Embryonic facial prominence (tissue), 1 donor: ENCODE results near the gene TMEM161A.
"Not testable (repeated sequence)": the region's sequence is repeated elsewhere in the genome, so short reads cannot be mapped to it uniquely, and the experiment has no call there.

ENCODE experiments used
- DNase-seq: peaks from one replicate; pipeline ENCODE4 v3.0.0-alpha.2; 2016; ENCODE audit errors: extremely low spot score

TMEM161A gene

GRCh38 chr19:19122902-19123301, 15.4 kb downstream of the TMEM161A start:
- DNase-seq: no peak

DNA sequence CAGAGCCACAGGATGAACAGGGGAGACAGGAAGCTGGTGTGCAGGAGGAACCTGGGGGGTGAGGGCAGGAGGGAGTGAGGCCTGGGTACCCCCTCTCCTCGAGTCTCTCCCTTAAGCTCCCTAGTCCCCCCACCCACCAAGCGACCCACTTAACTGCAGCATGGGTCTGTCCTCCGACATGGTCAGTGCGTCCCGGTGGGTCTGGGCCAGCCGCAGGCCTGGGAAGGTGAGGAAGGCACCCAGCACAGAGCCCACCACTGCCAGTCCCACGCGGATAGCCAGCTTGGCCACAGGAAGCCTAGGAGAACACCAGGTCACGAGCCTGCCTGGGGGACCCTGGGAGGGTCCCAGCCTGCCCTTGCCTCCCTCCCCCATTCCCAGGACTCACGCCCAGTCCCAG, 16.9 kb downstream of the TMEM161A start:
- DNase-seq: no peak

- peak; percentile 22 for DNase-seq
Measured at GRCh38 chr19:19120308-19121231, 17.7 kb downstream of the TMEM161A start.

DNA sequence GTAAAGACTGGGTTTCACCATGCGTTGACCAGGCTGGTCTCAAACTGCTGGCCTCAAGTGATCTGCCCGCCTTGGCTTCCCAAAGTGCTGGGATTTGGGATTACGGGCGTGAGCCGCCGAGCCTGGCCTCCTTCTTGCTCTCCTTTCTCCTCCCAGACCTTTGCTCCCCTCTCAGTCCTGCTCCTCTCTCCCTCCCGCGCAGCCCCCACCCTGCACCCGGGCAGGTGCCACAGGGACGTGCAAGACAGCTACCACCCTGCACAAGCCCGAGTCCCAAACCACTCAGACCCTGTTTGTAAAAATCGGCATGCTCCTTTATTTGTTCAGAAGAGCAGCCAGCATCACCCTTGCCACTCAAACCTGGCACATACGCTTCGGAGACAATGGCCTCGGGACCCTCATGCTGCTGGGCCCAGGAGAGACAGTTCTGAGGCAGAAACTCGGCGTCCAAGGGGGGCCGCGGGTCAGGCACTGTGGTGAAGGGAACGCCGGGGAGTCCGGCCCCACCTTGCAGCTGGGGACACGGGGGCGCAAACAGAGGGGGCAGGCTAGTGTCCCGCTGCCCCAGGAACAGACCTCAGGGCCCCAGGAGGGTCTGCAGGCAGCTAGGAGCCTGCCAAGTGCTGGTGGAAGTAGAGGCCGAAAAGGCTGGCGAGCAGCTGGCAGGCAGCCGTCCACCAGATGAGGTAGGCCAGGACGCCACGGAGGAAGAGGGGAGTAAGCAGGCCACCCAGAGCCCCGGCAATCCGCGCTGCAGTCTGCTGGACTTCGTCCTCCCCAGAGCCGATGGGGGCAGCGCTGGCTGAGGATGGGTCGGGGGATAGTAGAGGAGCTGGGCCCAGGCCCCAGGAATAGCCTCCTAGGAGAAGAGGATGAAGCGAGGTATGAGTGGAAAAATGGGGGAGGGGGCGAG, 18.7 kb downstream of the TMEM161A start:
- DNase-seq: no peak

GRCh38 chr19:19115954-19116353, 22.3 kb downstream of the TMEM161A start:
- DNase-seq: no peak

DNA sequence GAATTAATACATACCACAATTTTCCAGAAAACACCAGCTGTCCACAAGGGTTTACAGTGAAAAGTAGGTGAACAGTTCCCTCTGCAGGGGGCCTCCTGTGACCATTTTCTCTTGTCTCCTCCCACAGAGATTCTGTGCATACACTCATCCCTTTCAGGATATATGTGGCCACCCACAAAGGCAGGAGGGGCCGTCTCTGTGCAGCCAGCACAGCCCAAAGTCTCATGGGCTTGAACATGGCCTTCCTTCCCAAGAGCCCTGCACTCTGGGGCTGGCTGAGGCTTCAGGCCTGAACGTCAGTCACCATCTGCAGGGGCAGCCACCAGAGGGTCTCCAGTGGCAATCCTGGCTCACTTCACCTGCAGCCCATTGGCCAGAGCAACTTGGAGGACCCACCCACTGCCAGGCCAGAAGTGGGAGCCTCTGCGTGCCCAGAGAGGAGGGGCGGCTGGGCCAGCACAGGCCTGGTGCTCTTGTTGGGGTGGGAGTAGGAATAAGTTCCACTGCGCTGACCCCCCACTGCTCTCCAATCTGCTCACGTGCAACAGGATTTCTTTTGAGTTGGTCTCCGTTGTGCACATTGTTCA, 25.1 kb downstream of the TMEM161A start:
- no peak for DNase-seq

GRCh38 chr19:19111967-19112580, 26.2 kb downstream of the TMEM161A start:
- no peak for DNase-seq

DNA sequence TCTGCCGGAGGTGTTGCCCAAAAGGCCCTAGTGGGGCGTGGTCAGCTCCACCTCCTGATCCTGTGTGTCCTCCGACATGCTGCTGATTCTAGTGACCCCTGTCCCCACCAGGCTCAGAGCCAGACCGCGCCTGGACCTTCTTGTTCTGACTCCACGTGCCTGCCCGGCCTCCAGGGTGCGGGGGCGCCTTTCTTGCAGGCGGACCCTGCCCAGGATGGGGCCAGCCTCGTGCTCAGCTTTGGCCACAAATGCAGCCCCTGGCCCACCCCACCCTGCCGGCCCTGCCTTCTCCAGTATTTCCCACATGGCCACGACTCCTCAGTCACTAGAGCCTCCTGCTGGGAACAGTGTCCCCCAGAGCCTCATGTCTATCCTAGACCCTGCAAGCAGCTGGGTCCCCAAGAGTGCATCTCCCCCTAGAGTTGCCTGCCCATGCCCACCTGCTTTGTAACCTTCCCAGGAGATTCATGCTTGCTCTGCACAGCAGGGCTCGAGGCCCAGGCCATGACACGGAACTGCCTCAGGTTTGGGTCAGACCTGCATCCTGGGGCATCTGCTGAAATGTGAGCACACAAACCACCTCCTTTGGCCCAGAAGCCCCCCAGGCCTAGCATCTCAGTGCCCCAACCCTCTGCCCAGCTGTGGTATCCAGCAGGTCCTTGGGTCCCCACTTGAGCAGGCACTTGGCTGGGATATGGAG, 27.0 kb downstream of the TMEM161A start:
- DNase-seq: no peak

DNA sequence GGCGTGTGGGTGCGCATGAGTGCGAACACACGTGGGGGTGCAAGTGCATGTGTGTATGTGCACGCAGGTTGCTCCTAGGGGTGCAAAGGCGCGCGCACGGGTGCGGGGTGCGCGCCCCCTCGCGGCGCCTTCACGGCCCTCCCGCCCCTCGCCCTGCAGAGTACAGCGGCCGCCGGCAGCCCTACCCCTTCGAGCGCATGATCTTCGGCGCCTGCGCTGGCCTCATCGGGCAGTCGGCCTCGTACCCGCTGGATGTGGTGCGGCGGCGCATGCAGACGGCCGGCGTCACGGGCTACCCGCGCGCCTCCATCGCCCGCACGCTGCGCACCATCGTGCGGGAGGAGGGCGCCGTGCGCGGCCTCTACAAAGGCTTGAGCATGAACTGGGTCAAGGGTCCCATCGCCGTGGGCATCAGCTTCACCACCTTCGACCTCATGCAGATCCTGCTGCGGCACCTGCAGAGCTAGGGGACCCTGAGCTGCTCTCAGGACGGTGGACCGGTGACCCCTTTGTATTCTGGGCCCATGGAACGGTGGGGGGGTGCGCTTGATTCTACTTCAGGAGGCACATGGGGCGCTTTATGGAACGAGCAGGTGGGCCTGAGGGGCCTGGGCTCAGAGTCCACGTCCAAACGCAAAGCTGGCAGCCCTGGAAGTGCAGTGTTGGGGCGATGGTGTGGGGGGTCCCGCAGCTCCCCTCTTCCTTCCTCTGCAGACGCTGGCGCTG, 27.7 kb downstream of the TMEM161A start:
- DNase-seq: no peak

- DNase-seq: no peak
Measured at GRCh38 chr19:19109601-19110000, 28.7 kb downstream of the TMEM161A start.

DNA sequence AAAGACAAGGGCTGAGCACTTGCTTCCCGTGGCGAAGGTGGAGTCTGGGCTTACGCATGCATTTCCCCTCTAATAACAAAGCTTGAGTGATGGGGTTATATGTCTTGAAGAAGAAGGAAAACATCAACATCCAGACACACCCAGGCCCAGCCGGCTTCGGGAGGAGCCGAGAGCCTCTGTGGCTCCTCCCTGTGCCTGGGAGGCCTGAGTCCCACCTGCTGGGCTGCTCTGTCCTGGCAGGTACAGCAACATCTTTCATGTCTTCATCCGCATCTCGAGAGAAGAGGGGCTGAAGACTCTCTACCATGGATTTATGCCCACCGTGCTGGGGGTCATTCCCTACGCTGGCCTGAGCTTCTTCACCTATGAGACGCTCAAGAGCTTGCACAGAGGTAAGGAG, 30.6 kb downstream of the TMEM161A start:
- DNase-seq: no peak

- DNase-seq: not testable (repeated sequence)
Measured at GRCh38 chr19:19106938-19107337, 31.3 kb downstream of the TMEM161A start.

- no peak for DNase-seq
Measured at GRCh38 chr19:19106056-19106551, 32.2 kb downstream of the TMEM161A start.

- DNase-seq: peak; percentile 55
Measured at GRCh38 chr19:19105365-19106055, 32.8 kb downstream of the TMEM161A start.

- DNase-seq: no peak
Measured at GRCh38 chr19:19103167-19103566, 35.1 kb downstream of the TMEM161A start.

DNA sequence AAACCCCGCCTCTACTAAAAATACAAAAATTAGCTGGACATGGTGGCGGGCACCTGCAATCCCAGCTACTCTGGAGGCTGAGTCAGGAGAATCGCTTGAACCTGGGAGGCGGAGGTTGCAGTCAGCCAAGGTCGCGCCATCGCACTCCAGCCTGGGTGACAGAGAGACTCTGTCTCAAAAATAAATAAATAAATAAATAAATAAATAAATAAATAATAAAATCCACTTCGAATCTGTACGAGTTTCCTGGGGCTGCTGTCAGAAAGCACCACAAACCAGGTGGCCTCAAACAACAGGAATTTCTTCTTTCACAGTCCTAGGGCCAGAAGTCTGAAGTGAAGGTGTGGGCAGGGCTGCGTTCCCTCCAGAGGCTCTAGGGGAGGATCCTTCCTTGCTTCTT, 35.7 kb downstream of the TMEM161A start:
- not testable (repeated sequence) for DNase-seq

GRCh38 chr19:19101540-19101939, 36.7 kb downstream of the TMEM161A start:
- DNase-seq: no peak

- DNase-seq: no peak
Measured at GRCh38 chr19:19098703-19099632, 39.3 kb downstream of the TMEM161A start.
